ENCODE data around the gene MTERF2.

Gene MTERF2

DNA sequence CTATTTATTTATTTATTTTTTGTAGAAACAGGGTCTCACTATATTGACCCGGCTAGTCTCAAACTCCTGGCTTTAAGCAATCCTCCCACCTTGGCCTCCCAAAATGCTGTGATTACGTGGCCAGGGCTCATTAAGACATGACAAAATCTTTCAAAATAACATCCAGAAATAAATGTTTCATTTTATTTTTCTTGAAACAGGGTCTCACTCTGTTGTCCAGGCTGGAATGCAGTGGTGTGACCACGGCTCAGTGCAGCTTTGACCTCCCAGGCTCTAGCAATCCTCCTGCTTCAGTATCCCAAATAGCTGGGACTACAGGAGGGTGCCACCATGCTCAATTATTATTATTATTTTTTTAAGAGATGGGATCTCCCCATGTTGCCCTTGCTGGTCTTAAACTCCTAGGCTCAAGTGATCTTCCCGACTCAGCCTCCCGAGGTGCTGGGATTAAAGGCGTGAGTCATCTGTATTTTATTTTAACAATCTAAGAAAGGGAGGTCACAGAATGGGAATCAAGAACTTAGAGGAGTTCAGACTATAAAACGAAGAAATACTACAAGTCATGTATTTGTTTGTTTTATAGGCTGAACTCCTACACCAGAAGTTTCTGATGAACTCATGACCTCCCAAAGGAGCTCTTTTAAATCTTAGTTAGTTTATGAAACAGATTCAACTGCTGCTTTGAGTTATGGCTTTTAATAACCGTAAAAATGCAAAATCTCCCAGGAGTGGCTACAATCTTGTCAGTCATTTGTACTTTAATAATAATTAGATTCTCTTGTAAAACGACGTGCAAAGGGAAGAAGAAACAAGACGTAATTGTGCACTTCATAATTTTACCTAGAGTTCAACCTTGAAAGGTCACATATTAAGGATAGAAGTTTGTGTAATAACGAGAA is 33.3 kb downstream of the MTERF2 start:
- no peak for DNase-seq

DNA sequence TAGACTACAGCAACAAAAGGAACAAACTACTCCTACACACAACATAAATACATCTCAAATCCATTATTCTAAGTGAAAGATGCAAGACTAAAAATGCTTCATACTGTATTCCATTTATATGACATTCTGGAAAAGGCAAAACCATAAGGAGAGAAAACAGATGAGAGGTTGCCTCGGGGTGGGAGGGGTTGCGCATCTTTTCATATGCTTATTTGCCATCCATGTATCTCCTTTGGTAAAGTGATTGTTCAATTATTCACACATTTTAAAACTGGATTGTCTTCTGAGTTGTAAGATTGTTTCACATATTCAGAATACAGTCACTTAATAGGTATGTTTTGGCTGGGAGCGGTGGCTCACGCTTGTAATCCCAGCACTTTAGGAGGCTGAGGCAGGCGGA is 36.4 kb downstream of the MTERF2 start:
- no peak for DNase-seq

DNA sequence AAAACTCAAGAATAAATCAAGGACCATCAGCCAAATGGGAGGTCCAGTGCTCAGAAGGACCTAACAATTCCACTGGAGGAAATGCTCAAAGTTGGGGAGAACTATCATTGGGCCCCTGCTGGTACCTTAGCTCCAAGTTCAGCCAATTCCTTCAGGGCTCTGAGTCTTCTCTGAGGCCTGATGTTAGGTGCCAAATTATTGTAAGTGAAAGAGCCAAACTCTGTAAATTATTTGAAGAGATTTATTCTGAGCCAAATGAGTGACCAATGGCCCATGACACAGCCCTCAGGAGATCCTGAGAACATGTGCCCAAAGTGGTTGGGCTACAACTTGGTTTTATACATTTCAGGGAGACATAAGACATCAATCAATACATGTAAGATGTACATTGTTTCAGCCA is 39.5 kb downstream of the MTERF2 start:
- no peak for DNase-seq

DNA sequence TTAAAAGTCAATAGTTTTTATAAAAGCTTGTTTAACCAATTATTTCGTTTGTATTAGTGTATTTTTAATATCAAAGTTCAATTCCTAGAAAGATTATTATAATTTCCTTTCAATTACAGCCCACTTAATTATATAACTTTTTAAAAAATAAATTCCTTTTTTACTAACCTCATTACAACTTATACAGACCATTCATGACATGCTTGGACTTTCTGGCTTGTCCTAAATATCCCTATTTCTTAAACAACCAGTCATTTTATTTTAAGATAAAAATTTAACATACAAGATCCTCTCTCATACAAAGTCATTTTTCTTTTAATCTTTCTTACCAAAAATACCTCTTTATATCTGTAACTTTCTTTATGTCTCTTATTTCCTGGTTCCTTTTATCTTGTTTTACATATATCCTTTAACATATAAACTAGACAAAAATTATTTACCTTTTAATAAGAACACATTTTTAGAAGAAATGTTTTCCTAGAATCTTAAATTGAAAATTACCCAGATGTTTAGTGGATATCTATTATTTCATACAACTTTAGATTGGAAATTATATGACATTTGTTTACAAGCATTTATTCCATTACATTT is 41.6 kb downstream of the MTERF2 start:
- DNase-seq = no peak

- DNase-seq = no peak
These were observed 44.2 kb downstream of the MTERF2 start for GRCh38 chr12:106942775-106943174.

GRCh38 chr12:106941481-106942156 is 45.3 kb downstream of the MTERF2 start:
- no peak for DNase-seq

- no peak for DNase-seq
These were observed 52.7 kb downstream of the MTERF2 start for GRCh38 chr12:106934277-106934676.

Data from NCI-H146 (cell line).